Endothelial cell of umbilical vein (primary cell): Measurements from ENCODE around the gene OR52E8. TPM values are rescaled to one million over a fixed set of nuclear protein-coding genes. Genes with fewer than 3 reads are reported as not detected.

Experiments used
- Bru-seq: library from RNA; stranded (reverse); fragments of 400-500 nt; gene quantifications from one replicate; lab custom pipeline; 2021; lab: Mats Ljungman, UMichigan
- BruChase-seq, 2 experiments: library from RNA; stranded (reverse); fragments of 400-500 nt; gene quantifications; one replicate each; lab custom pipeline; 2021; lab: Mats Ljungman, UMichigan
- BruUV-seq: library from RNA; stranded (reverse); fragments of 400-500 nt; replicated peaks from 2 replicates; lab custom pipeline; 2021; lab: Mats Ljungman, UMichigan
- CTCF ChIA-PET: fragments of 300-600, 350-600 bp; sonication (Branson Sonifier 250); formaldehyde crosslinking; loops from one replicate; lab custom pipeline; 2021; ENCODE audit warnings: antibody characterized with exemption, inconsistent platforms; lab: Charles Lee
- POLR2A ChIA-PET: fragments of 300-600, 350-600 bp; sonication (Branson Sonifier 250); formaldehyde crosslinking; loops from one replicate; lab custom pipeline; 2021; ENCODE audit warnings: antibody characterized with exemption, inconsistent platforms; lab: Charles Lee
- DNase-seq: peaks from one replicate; pipeline ENCODE4 v3.0.0-alpha.2; 2011; ENCODE audit warnings: low read depth, low spot score
- FAIRE-seq: peaks from 2 replicates; lab custom pipeline; 2011; peaks lifted over from hg19 to GRCh38; lab: Jason Lieb, UNC
- H2AFZ ChIP-seq: 2 replicates; pipeline ENCODE4 v1.6.0; 2012; ENCODE audit warnings: low read depth, low read length, control low read depth, inconsistent platforms
- H3K27ac ChIP-seq: 2 replicates; pipeline ENCODE4 v1.5.1; 2011; ENCODE audit warnings: low read depth, mild to moderate bottlenecking, control low read depth, low read length, moderate library complexity; ENCODE audit not compliant: insufficient read depth
- H3K27me3 ChIP-seq, 2 experiments: 2 replicates each; pipeline versions ENCODE4 v1.6.0 to v1.6.1; 2011; ENCODE audit warnings: low read length in 2 of 2, mixed read lengths in 1 of 2; ENCODE audit not compliant: control insufficient read depth in 2 of 2, insufficient read depth in 2 of 2
- H3K36me3 ChIP-seq, 2 experiments: 2 replicates in 1 of 2; 3 replicates in 1 of 2; pipeline ENCODE4 v1.5.1; 2011; ENCODE audit warnings: low read length in 2 of 2, mild to moderate bottlenecking in 1 of 2, moderate library complexity in 1 of 2; ENCODE audit not compliant: control insufficient read depth in 2 of 2, insufficient read depth in 2 of 2; ENCODE audit errors: extremely low read depth in 1 of 2
- H3K4me1 ChIP-seq: 3 replicates; pipeline ENCODE4 v1.5.1; 2011; ENCODE audit warnings: mild to moderate bottlenecking, low read length; ENCODE audit not compliant: control insufficient read depth, insufficient read depth; ENCODE audit errors: extremely low read depth
- H3K4me2 ChIP-seq: 2 replicates; pipeline ENCODE4 v1.6.1; 2011; ENCODE audit warnings: low read length, control low read depth, mixed read lengths; ENCODE audit not compliant: insufficient read depth
- H3K4me3 ChIP-seq, 3 experiments: fragments of 200-600 bp in 1 of 3; sonication (generic), shearing (Covaris generic) in 1 of 3; replicated peaks in 1 of 3; 2 replicates each; pipeline ENCODE4 v1.5.1; 2011 to 2016; ENCODE audit warnings: control low read depth in 3 of 3, low read length in 3 of 3, mild to moderate bottlenecking in 2 of 3, inconsistent platforms in 1 of 3, low read depth in 1 of 3, moderate library complexity in 1 of 3; ENCODE audit not compliant: insufficient read depth in 1 of 3
- H3K79me2 ChIP-seq: 2 replicates; pipeline ENCODE4 v1.6.0; 2012; ENCODE audit warnings: low read length, inconsistent platforms; ENCODE audit not compliant: control insufficient read depth, insufficient read depth
- H3K9ac ChIP-seq: replicated peaks from 2 replicates; pipeline ENCODE3; 2011; ENCODE audit warnings: low read length, control low read depth; ENCODE audit not compliant: insufficient read depth; ENCODE audit errors: extremely low read depth
- H3K9me1 ChIP-seq: replicated peaks from 3 replicates; pipeline ENCODE4 v1.6.0; 2011; ENCODE audit warnings: mild to moderate bottlenecking, low read length; ENCODE audit not compliant: control insufficient read depth, insufficient read depth; ENCODE audit errors: extremely low read depth
- H3K9me3 ChIP-seq: replicated peaks from 2 replicates; pipeline ENCODE4 v1.5.1; 2012; ENCODE audit warnings: low read length, inconsistent platforms; ENCODE audit not compliant: control insufficient read depth, insufficient read depth
- H4K20me1 ChIP-seq: replicated peaks from 2 replicates; pipeline ENCODE3; 2011; ENCODE audit warnings: mild to moderate bottlenecking, low read length; ENCODE audit not compliant: control insufficient read depth, insufficient read depth; ENCODE audit errors: extremely low read depth
- CTCF ChIP-seq, 2 donors: IDR thresholded peaks; 1 replicate in 1 of 2; 2 replicates in 1 of 2; pipeline ENCODE4 v1.5.1; 2011; ENCODE audit warnings: low read length in 2 of 2, mild to moderate bottlenecking in 2 of 2, moderate library complexity in 2 of 2, control low read depth in 1 of 2, inconsistent platforms in 1 of 2, low read depth in 1 of 2; ENCODE audit not compliant: insufficient read depth in 1 of 2; ENCODE audit errors: extremely low read depth in 1 of 2
- EZH2 ChIP-seq: IDR thresholded peaks from 2 replicates; pipeline ENCODE4 v1.6.1; 2012; ENCODE audit warnings: borderline replicate concordance, low read depth, mild to moderate bottlenecking, moderate library complexity, low read length, inconsistent platforms; ENCODE audit not compliant: severe bottlenecking
- FOS ChIP-seq: IDR thresholded peaks from 2 replicates; pipeline ENCODE4 v1.6.1; 2011; ENCODE audit warnings: mild to moderate bottlenecking, low read length, moderate library complexity, borderline replicate concordance; ENCODE audit not compliant: insufficient read depth
- GATA2 ChIP-seq: IDR thresholded peaks from 2 replicates; pipeline ENCODE4 v1.7.0; 2011; ENCODE audit warnings: low read depth, mild to moderate bottlenecking, moderate library complexity, mixed read lengths, low read length; ENCODE audit not compliant: insufficient read length, insufficient read depth
- JUN ChIP-seq: IDR thresholded peaks from 2 replicates; pipeline ENCODE4 v1.6.1; 2011; ENCODE audit warnings: borderline replicate concordance, low read depth; ENCODE audit not compliant: insufficient read length, insufficient read depth
- MAX ChIP-seq: IDR thresholded peaks from 2 replicates; pipeline ENCODE4 v1.6.1; 2011; ENCODE audit not compliant: insufficient read depth, insufficient read length
- MYC ChIP-seq: IDR thresholded peaks from one replicate; pipeline ENCODE4 v1.6.1; 2011; ENCODE audit warnings: mild to moderate bottlenecking, low read depth, low read length
- POLR2A ChIP-seq: IDR thresholded peaks from 2 replicates; pipeline ENCODE4 v1.6.1; 2012; ENCODE audit warnings: low read depth, mild to moderate bottlenecking, control low read depth, low read length
- POLR2AphosphoS5 ChIP-seq: IDR thresholded peaks from 2 replicates; pipeline ENCODE4 v1.6.1; 2012; ENCODE audit warnings: low read depth, mild to moderate bottlenecking, control low read depth, low read length, moderate library complexity; ENCODE audit not compliant: insufficient read depth
- dilution Hi-C: fragments of 300-500 bp; cut with MboI; formaldehyde crosslinking; loops from one replicate; pipeline ENCODE4 v1.15.0; 2019; ENCODE audit warnings: low sequenced_read_pairs; ENCODE audit not compliant: extremely low pct_ligation_motif_present
- intact Hi-C: fragments of 100-400 bp; cut with micrococcal nuclease; formaldehyde crosslinking; loops from one replicate; pipeline ENCODE4 v1.10.0; 2022
- long read RNA-seq: library from polyadenylated mRNA; stranded (forward); transcript quantifications from one replicate; pipeline ENCODE4 v2.0.0, GENCODE V29; 2021
- polyA minus RNA-seq, 3 experiments: library from RNA; depleted of rRNA, polyadenylated mRNA; stranded (reverse); fragments of >200 nt; gene quantifications; 1 replicate in 1 of 3; 2 replicates in 2 of 3; pipeline ENCODE4 v1.2.3, GENCODE V29; 2011
- polyA plus RNA-seq, 4 experiments: library from polyadenylated mRNA; depleted of rRNA in 3 of 4; stranded (reverse) in 3 of 4; unstranded in 1 of 4; fragments of >200 nt; gene quantifications; 2 replicates each; pipeline versions ENCODE4 v1.2.1 to v1.2.3, GENCODE V29; 2011 to 2012; ENCODE audit warnings: missing spikeins in 1 of 4
- total RNA-seq: library from RNA; stranded (reverse); gene quantifications from 2 replicates; pipeline ENCODE4 v1.2.3, GENCODE V29; 2021

The OR52E8 gene
- total RNA-seq, result not detected in 2 replicates
- not detected in 2 replicates for polyA plus RNA-seq
- polyA plus RNA-seq (2011; cell fraction: cytosol; rRNA removed), result not detected in 2 replicates
- not detected in 2 replicates for polyA plus RNA-seq (2011; cell fraction: nucleus; rRNA removed)
- not detected in 2 replicates for polyA plus RNA-seq (2012)
- polyA minus RNA-seq, result not detected in 2 replicates
- not detected for polyA minus RNA-seq (2011; cell fraction: cytosol; rRNA and poly(A)+ RNA removed)
- polyA minus RNA-seq (2011; cell fraction: nucleus; rRNA and poly(A)+ RNA removed), result not detected in 2 replicates
- not detected for Bru-seq, nascent RNA
- not detected for BruChase-seq, experiment 1, labeled RNA remaining after a 6-hour chase
- BruChase-seq, experiment 2, labeled RNA remaining after a 2-hour chase, result not detected
- long read RNA-seq, result 0 reads

GRCh38 chr11:5857590-5857989 lies at the start of gene OR52E8:
Gene OR52E8, minus strand, starts transcription at chr11:5857690. Its CDS starts 0 bp downstream, at chr11:5857690.
- dilution Hi-C loops, result no loop called here
- intact Hi-C loops, result no loop called here

More at GRCh38 chr11:5857590-5857989, at the start of gene OR52E8:
- Histone ChIP-seq H3K9ac (no peak within 1 kb of the TSS), H3K4me3 (no peak within 1 kb of the TSS), H3K79me2 (no peaks in the 10 kb centered on the region), H3K4me1 (no peaks in the 10 kb centered on the region), H4K20me1 (no peaks in the 10 kb centered on the region), H3K9me3 (no peaks in the 10 kb centered on the region), H3K36me3 (no peaks in the 10 kb centered on the region), H3K4me2 (no peak within 1 kb of the TSS), H3K9me1 (no peaks in the 10 kb centered on the region), H2AFZ (no peak within 1 kb of the TSS), H3K27me3 (no peaks in the 10 kb centered on the region), H3K27ac (no peak within 1 kb of the TSS)
- BruUV-seq, result no TSS peak
- no peak for TF ChIP-seq MYC
- no peak for TF ChIP-seq FOS
- TF ChIP-seq JUN, result no peak
- TF ChIP-seq MAX, result no peak
- no peak for TF ChIP-seq CTCF (IDR thresholded peaks at IDR 0.05; ENCODE audit: extremely low read depth in 1 of 2, insufficient read depth in 1 of 2, low read depth in 1 of 2, low read length in 2 of 2)
- no peak for TF ChIP-seq GATA2
- TF ChIP-seq EZH2, result no peak
- no peak for TF ChIP-seq POLR2A
- no peak for TF ChIP-seq POLR2AphosphoS5
- CTCF ChIA-PET, result no interaction called here
- no peak for DNase-seq
- POLR2A ChIA-PET, result no interaction called here
- no peak for FAIRE-seq
